HepG2 (cell line): ENCODE results near the gene TIAM2. TPM values are rescaled to one million over a fixed set of nuclear protein-coding genes. Genes with fewer than 3 reads are reported as not detected.

Experiments
- ATAC-seq: fragments of 200-7000 bp; cut with Tn5 transposase; 3 replicates; pipeline ENCODE4 v1.9.1; 2020; ENCODE audit warnings: mild to moderate bottlenecking, moderate library complexity
- BruUV-seq: library from RNA; stranded (reverse); fragments of 400-500 nt; replicated peaks from 2 replicates; lab custom pipeline; 2021; lab: Mats Ljungman, UMichigan
- CTCF ChIA-PET: fragments of 300-600 bp; formaldehyde crosslinking; extraction: SDS; loops from one replicate; lab custom pipeline; 2021; ENCODE audit warnings: low total read pairs, inconsistent platforms, low intra/inter-chr PET ratio; lab: Yijun Ruan, JAX
- POLR2A ChIA-PET: fragments of 350-600 bp; sonication (Branson Sonifier 250); formaldehyde crosslinking; loops from one replicate; lab custom pipeline; 2020; ENCODE audit warnings: antibody characterized with exemption, inconsistent platforms; lab: Yijun Ruan, JAX
- DNase-seq: peaks from one replicate; pipeline ENCODE4 v3.0.0-alpha.2; 2015; ENCODE audit warnings: low spot score
- FAIRE-seq: peaks from 3 replicates; lab custom pipeline; 2011; peaks lifted over from hg19 to GRCh38; lab: Jason Lieb, UNC
- H2AFZ ChIP-seq: one replicate; pipeline ENCODE4 v1.6.1; 2011; ENCODE audit warnings: low read length, inconsistent platforms
- H3K27ac ChIP-seq: fragments of 300-600 bp; 3 replicates; pipeline ENCODE4 v1.8.0; 2011; ENCODE audit warnings: mixed run types, mild to moderate bottlenecking, mixed read lengths, low read length, inconsistent platforms; ENCODE audit not compliant: insufficient read depth; ENCODE audit errors: extremely low read length
- H3K27me3 ChIP-seq, 2 experiments: fragments of 200-600 bp in 1 of 2; 2 replicates in 1 of 2; 3 replicates in 1 of 2; pipeline versions ENCODE4 v1.6.0 to v1.8.0; 2011; ENCODE audit warnings: low read length in 2 of 2, mild to moderate bottlenecking in 2 of 2, moderate library complexity in 2 of 2, inconsistent platforms in 1 of 2; ENCODE audit not compliant: insufficient read depth in 2 of 2, control insufficient read depth in 1 of 2
- H3K36me3 ChIP-seq, 2 experiments: fragments of 200-600 bp in 1 of 2; replicated peaks in 1 of 2; 2 replicates in 1 of 2; 3 replicates in 1 of 2; pipeline versions ENCODE4 v1.5.1 to v1.8.0; 2011; ENCODE audit warnings: low read length in 2 of 2, inconsistent platforms in 1 of 2; ENCODE audit not compliant: insufficient read depth in 2 of 2, control insufficient read depth in 1 of 2
- H3K4me1 ChIP-seq: 2 replicates; pipeline ENCODE4 v1.5.1; 2012; ENCODE audit warnings: low read length, inconsistent platforms; ENCODE audit not compliant: insufficient read depth
- H3K4me2 ChIP-seq: 2 replicates; pipeline ENCODE4 v1.6.0; 2011; ENCODE audit warnings: low read depth, low read length, inconsistent platforms
- H3K4me3 ChIP-seq, 3 experiments: fragments of 200-600 bp in 1 of 3; sonication (generic), shearing (Covaris generic) in 1 of 3; replicated peaks in 1 of 3; 2 replicates each; pipeline ENCODE4 v1.5.1; 2011 to 2016; ENCODE audit warnings: low read length in 3 of 3, inconsistent platforms in 2 of 3, low read depth in 2 of 3, mild to moderate bottlenecking in 2 of 3, control low read depth in 1 of 3, mixed read lengths in 1 of 3; ENCODE audit not compliant: insufficient read depth in 1 of 3
- H3K79me2 ChIP-seq: one replicate; pipeline ENCODE4 v1.6.1; 2011; ENCODE audit warnings: low read length, inconsistent platforms; ENCODE audit not compliant: insufficient read depth
- H3K9ac ChIP-seq: 2 replicates; pipeline ENCODE4 v1.6.0; 2011; ENCODE audit warnings: mild to moderate bottlenecking, low read depth, low read length, inconsistent platforms; ENCODE audit not compliant: insufficient read depth
- H3K9me3 ChIP-seq: 2 replicates; pipeline ENCODE4 v1.5.1; 2012; ENCODE audit warnings: mild to moderate bottlenecking, low read length
- H4K20me1 ChIP-seq: 2 replicates; pipeline ENCODE4 v1.6.0; 2011; ENCODE audit warnings: inconsistent platforms, mild to moderate bottlenecking, low read length, moderate library complexity; ENCODE audit not compliant: insufficient read depth
- CCAR2 ChIP-seq: fragments of 200-400 bp; formaldehyde crosslinking; optimal IDR thresholded peaks from 2 replicates; pipeline ENCODE3; 2018; ENCODE audit warnings: low read depth, mild to moderate bottlenecking, low read length, moderate library complexity
- FOXM1 ChIP-seq: sonication (generic); formaldehyde crosslinking; IDR thresholded peaks from 2 replicates; pipeline ENCODE4 v1.5.0; 2020; ENCODE audit warnings: missing genetic modification reagents
- GATA4 ChIP-seq: sonication (generic); IDR thresholded peaks from 2 replicates; pipeline ENCODE4 v1.6.1; 2016; ENCODE audit warnings: antibody characterized with exemption, low read depth, borderline replicate concordance
- HOXD1 ChIP-seq: sonication (generic); formaldehyde crosslinking; IDR thresholded peaks from 2 replicates; pipeline ENCODE4 v1.5.0; 2020; ENCODE audit warnings: missing genetic modification reagents
- IRF2 ChIP-seq: IDR thresholded peaks from 2 replicates; pipeline ENCODE4 v1.6.1; 2018; ENCODE audit warnings: missing genetic modification reagents, missing compliant biosample characterization
- JUND ChIP-seq: sonication (generic); formaldehyde crosslinking; IDR thresholded peaks from 2 replicates; pipeline ENCODE4 v1.8.0; 2022; ENCODE audit warnings: mild to moderate bottlenecking, missing genetic modification reagents
- KDM2A ChIP-seq: sonication (generic); formaldehyde crosslinking; IDR thresholded peaks from 2 replicates; pipeline ENCODE4 v1.4.0; 2020; ENCODE audit warnings: low read depth, missing genetic modification reagents, borderline replicate concordance
- SNAI1 ChIP-seq: sonication (generic); formaldehyde crosslinking; IDR thresholded peaks from 2 replicates; pipeline ENCODE4 v1.5.0; 2020; ENCODE audit warnings: mild to moderate bottlenecking, missing genetic modification reagents, borderline replicate concordance
- TBP ChIP-seq: sonication (generic); formaldehyde crosslinking; IDR thresholded peaks from 2 replicates; pipeline ENCODE4 v1.5.0; 2020; ENCODE audit warnings: missing genetic modification reagents
- YEATS4 ChIP-seq: sonication (generic); formaldehyde crosslinking; IDR thresholded peaks from 2 replicates; pipeline ENCODE4 v1.4.0; 2020; ENCODE audit warnings: missing genetic modification reagents, borderline replicate concordance
- YY1 ChIP-seq: IDR thresholded peaks from 2 replicates; pipeline ENCODE4 v1.6.1; 2011; ENCODE audit warnings: low read length, low read depth, moderate library complexity, mild to moderate bottlenecking; ENCODE audit not compliant: insufficient read depth, insufficient replicate concordance
- ZGPAT ChIP-seq: IDR thresholded peaks from 2 replicates; pipeline ENCODE4 v1.6.1; 2016; ENCODE audit warnings: mild to moderate bottlenecking
- ZKSCAN1 ChIP-seq: fragments of 150-350 bp; IDR thresholded peaks from 2 replicates; pipeline ENCODE4 v1.6.1; 2014; ENCODE audit warnings: low read length
- ZNF138 ChIP-seq: sonication (generic); formaldehyde crosslinking; IDR thresholded peaks from 2 replicates; pipeline ENCODE4 v1.5.0; 2020; ENCODE audit warnings: mild to moderate bottlenecking, low read depth, missing genetic modification reagents
- ZNF260 ChIP-seq: sonication (generic); formaldehyde crosslinking; IDR thresholded peaks from 2 replicates; pipeline ENCODE4 v1.4.0; 2020; ENCODE audit warnings: missing genetic modification reagents, low read depth, mild to moderate bottlenecking, borderline replicate concordance
- ZNF577 ChIP-seq: sonication (generic); formaldehyde crosslinking; IDR thresholded peaks from 2 replicates; pipeline ENCODE4 v1.4.0; 2020; ENCODE audit warnings: mild to moderate bottlenecking, low read depth, missing genetic modification reagents, borderline replicate concordance
- ZNF670 ChIP-seq: sonication (generic); formaldehyde crosslinking; IDR thresholded peaks from 2 replicates; pipeline ENCODE4 v1.8.0; 2022; ENCODE audit warnings: mild to moderate bottlenecking, missing genetic modification reagents, borderline replicate concordance
- ZNF772 ChIP-seq: sonication (generic); formaldehyde crosslinking; IDR thresholded peaks from 2 replicates; pipeline ENCODE4 v1.5.0; 2020; ENCODE audit warnings: mild to moderate bottlenecking, missing genetic modification reagents
- ZSCAN30 ChIP-seq: sonication (generic); formaldehyde crosslinking; IDR thresholded peaks from 2 replicates; pipeline ENCODE4 v1.5.0; 2020; ENCODE audit warnings: mild to moderate bottlenecking, missing genetic modification reagents
- WGBS: methylation state at CpG from one replicate; pipeline ENCODE4 v1.1.6; 2017; ENCODE audit warnings: low lambda C conversion rate; 5-methylcytosine and 5-hydroxymethylcytosine counted together
- in situ Hi-C: cut with HindIII; loops from 2 replicates; pipeline ENCODE4 v1.10.0; 2017; ENCODE audit warnings: low pct_unique_long_range_greater_than_20kb; ENCODE audit not compliant: extremely low pct_ligation_motif_present
- intact Hi-C: fragments of 100-400 bp; cut with micrococcal nuclease; formaldehyde crosslinking; loops from one replicate; pipeline ENCODE4 v1.10.0; 2022; ENCODE audit not compliant: unreplicated experiment
- polyA plus RNA-seq, 8 experiments: library from polyadenylated mRNA; depleted of rRNA in 3 of 8; stranded (reverse) in 7 of 8; unstranded in 1 of 8; fragments of >200 nt; fragmentation: Illumina TruSeq in 4 of 8; extraction: Trizol in 4 of 8; gene quantifications; 2 replicates each; pipeline versions ENCODE4 v1.2.1 to v1.2.3, GENCODE V29; 2011 to 2016; ENCODE audit warnings: low read depth in 4 of 8, missing spikeins in 1 of 8, mixed read lengths in 1 of 8; ENCODE audit not compliant: insufficient read depth in 1 of 8
- total RNA-seq, 5 experiments: library from RNA; depleted of rRNA; stranded (reverse); fragments of >200 nt; fragmentation: Illumina TruSeq; extraction: Trizol; gene quantifications; 2 replicates each; pipeline ENCODE4 v1.2.3, GENCODE V29; 2016; ENCODE audit warnings: low read depth in 1 of 5
- TF ChIP-seq, protein P1 (sequence below): sonication (generic); formaldehyde crosslinking; IDR thresholded peaks from 2 replicates; pipeline ENCODE4 v1.8.1; 2023; ENCODE audit warnings: missing genetic modification reagents, inconsistent platforms, borderline replicate concordance
- TF ChIP-seq, protein P2 (sequence below): sonication (generic); formaldehyde crosslinking; IDR thresholded peaks from 2 replicates; pipeline ENCODE4 v1.4.0; 2020; ENCODE audit warnings: missing genetic modification reagents

Gene TIAM2
- total and polyA plus RNA-seq, 2 of the 13 experiments (the other 11 are each of a cell fraction or from before 2014, with no cell fraction given): 4.1 to 4.5 TPM

DNA sequence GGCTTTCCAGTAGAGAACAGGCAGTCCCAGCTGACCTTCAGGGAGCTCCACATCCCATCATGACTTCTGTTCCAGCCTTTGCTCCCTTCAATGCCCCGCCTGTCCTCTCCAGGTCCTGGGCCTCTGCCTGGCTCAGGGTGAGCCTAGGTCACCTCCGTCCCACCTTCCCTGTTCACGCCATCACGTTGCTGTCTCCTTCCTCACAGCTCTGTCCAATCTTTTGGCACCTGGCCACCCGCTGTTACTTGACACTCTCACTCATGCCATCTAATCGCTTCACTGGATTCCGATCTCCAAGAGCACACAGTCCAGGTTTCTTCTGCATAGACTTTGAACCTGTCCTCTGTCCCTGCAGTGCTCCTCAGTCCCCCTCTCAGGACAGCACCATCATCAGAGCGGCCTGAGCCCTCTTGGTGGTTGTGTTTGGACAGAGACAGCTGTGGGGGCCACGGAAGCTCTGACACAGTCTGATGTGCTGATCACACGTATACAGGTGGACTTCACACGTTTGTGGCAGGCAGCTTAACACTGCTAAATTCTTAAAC is 34.7 kb upstream of the TIAM2 start:
- Histone ChIP-seq H3K36me3 (no peaks in the 10 kb centered on the region), H3K4me1 (peaks cover 65% of the 10 kb centered on the region), H3K4me3 (peak overlapping the region in 1 of 3 experiments; percentile 27; a peak in 2 of 6 replicates), H3K4me2 (peak overlapping the region; percentile 60), H3K27ac (peak overlapping the region; percentile 57), H3K9me3 (no peaks in the 10 kb centered on the region), H2AFZ (no peak overlapping the region), H3K9ac (no peak overlapping the region), H4K20me1 (no peaks in the 10 kb centered on the region), H3K27me3 (no peaks in the 10 kb centered on the region), H3K79me2 (no peaks in the 10 kb centered on the region)
- in situ Hi-C loops (no loop called here), intact Hi-C loops (loop anchor here (2.0 kb wide), 2 partner anchors 28 to 34 kb away; partner anchors contain the start of gene TIAM2)
- peak; percentile 93 for DNase-seq
- ChIA-PET CTCF (no interaction called here), POLR2A (interaction anchor here (0.6 to 1.8 kb wide), 8 partner anchors 9 to 91 kb away, joined by 3 to 6 read pairs (median 3); no protein-coding TSS in a partner anchor)
- peak; percentile 94 for FAIRE-seq
- peak; percentile 81 for ATAC-seq
- 5% methylated on average over 11 of the region's 11 CpGs for WGBS
- no TSS peak for BruUV-seq
- TF ChIP-seq ZKSCAN1 (no peak; the same call in 1 of the 2 replicates), GATA4 (no peak), ZNF138 (0 out of 2 replicates have a peak, but pooled peaks have one; percentile 60), FOXM1 (CRISPR knock-in tag) (no peak), KDM2A (CRISPR knock-in tag) (peak; percentile 54; the same call in 1 of the 2 replicates), IRF2 (CRISPR knock-in tag) (peak; percentile 72), ZSCAN30 (no peak), SNAI1 (CRISPR knock-in tag) (no peak), ZNF772 (peak; percentile 93), TBP (no peak), ZGPAT (peak; percentile 72; the same call in 1 of the 2 replicates), YY1 (peak; percentile 36), HOXD1 (CRISPR knock-in tag) (no peak), YEATS4 (CRISPR knock-in tag) (no peak), ZNF577 (no peak), JUND (CRISPR knock-in tag) (0 out of 2 replicates have a peak, but pooled peaks have one; percentile 69), ZNF260 (CRISPR knock-in tag) (no peak), CCAR2 (peak; percentile 26), ZNF670 (CRISPR knock-in tag) (no peak; the same call in 1 of the 2 replicates)
- TF ChIP-seq, protein P1, sequence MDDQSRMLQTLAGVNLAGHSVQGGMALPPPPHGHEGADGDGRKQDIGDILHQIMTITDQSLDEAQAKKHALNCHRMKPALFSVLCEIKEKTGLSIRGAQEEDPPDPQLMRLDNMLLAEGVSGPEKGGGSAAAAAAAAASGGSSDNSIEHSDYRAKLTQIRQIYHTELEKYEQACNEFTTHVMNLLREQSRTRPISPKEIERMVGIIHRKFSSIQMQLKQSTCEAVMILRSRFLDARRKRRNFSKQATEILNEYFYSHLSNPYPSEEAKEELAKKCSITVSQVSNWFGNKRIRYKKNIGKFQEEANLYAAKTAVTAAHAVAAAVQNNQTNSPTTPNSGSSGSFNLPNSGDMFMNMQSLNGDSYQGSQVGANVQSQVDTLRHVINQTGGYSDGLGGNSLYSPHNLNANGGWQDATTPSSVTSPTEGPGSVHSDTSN (CRISPR knock-in tag): no peak
- TF ChIP-seq, protein P2, sequence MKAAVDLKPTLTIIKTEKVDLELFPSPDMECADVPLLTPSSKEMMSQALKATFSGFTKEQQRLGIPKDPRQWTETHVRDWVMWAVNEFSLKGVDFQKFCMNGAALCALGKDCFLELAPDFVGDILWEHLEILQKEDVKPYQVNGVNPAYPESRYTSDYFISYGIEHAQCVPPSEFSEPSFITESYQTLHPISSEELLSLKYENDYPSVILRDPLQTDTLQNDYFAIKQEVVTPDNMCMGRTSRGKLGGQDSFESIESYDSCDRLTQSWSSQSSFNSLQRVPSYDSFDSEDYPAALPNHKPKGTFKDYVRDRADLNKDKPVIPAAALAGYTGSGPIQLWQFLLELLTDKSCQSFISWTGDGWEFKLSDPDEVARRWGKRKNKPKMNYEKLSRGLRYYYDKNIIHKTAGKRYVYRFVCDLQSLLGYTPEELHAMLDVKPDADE: no peak
